Activated CD8-positive, alpha-beta T cell treated with anti-CD3 and anti-CD28 coated beads for 36 hours (primary cell): ENCODE data around the gene TMEM235. TPM values are rescaled to one million over a fixed set of nuclear protein-coding genes. Genes with fewer than 3 reads are reported as not detected.

Experiments used
- ATAC-seq: fragments of 200-7000 bp; cut with Tn5 transposase; one replicate; pipeline ENCODE4 v1.10.0; 2021; ENCODE audit warnings: mild to moderate bottlenecking, moderate library complexity
- CTCF ChIA-PET: fragments of 350-600 bp; sonication (Branson Sonifier 250); formaldehyde crosslinking; loops from one replicate; lab custom pipeline; 2021; ENCODE audit warnings: antibody characterized with exemption; lab: Charles Lee
- POLR2A ChIA-PET: fragments of 350-600 bp; sonication (Branson Sonifier 250); formaldehyde crosslinking; loops from one replicate; lab custom pipeline; 2021; ENCODE audit warnings: antibody characterized with exemption; lab: Charles Lee
- DNase-seq: peaks from one replicate; pipeline ENCODE4 v3.0.0-alpha.2; 2020
- H3K27ac Mint-ChIP-seq: one replicate; pipeline ENCODE4 v1.8.0; 2021; ENCODE audit warnings: mild to moderate bottlenecking, mixed read lengths
- H3K27me3 Mint-ChIP-seq: one replicate; pipeline ENCODE4 v1.8.0; 2021; ENCODE audit warnings: mixed read lengths
- H3K36me3 Mint-ChIP-seq: one replicate; pipeline ENCODE4 v1.8.0; 2021; ENCODE audit warnings: low read depth, mixed read lengths
- H3K4me1 Mint-ChIP-seq: one replicate; pipeline ENCODE4 v1.8.0; 2021; ENCODE audit warnings: low read depth, mixed read lengths
- H3K4me3 Mint-ChIP-seq: one replicate; pipeline ENCODE4 v1.8.0; 2021; ENCODE audit warnings: mild to moderate bottlenecking, moderate library complexity, mixed read lengths
- H3K9me3 Mint-ChIP-seq: one replicate; pipeline ENCODE4 v1.8.0; 2021; ENCODE audit warnings: mixed read lengths
- intact Hi-C: fragments of 100-400 bp; cut with micrococcal nuclease; formaldehyde crosslinking; loops from one replicate; pipeline ENCODE4 v1.10.0; 2022
- total RNA-seq, 2 experiments: library from RNA; stranded (reverse); gene quantifications; one replicate each; pipeline ENCODE4 v1.2.3, GENCODE V29; 2021
- TF ChIP-seq, protein P1 (sequence below): fragments of 200-600 bp; IDR thresholded peaks from one replicate; pipeline ENCODE4 v1.8.0; 2022; ENCODE audit warnings: antibody characterized with exemption, mild to moderate bottlenecking

Gene TMEM235
- total RNA-seq, 2 experiments from 2014 or later = not detected

DNA sequence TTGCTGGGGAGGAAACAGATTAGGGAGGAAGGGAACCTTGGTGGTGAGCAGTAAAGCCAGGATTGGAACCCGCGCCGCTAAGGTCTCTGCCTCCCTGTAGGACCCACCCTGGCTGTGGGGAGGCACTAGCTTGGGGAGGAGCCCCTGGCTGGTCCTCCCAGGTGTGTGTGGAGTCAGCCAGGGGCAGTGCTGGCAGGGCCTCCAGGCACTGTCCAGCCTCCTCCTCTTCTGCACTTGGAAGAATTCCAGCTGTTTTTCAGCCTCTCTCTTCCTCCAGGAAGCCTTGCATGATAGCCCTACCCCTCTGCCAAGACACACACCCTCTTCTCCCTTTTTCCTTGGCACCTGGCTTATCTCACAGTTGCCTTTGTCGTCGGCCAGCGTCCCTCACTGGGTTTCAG is 34.8 kb downstream of the TMEM235 start:
- intact Hi-C loops = no loop called here
- Mint-ChIP-seq H3K9me3 (no peaks in the 10 kb centered on the region), H3K4me3 (no peak overlapping the region), H3K27me3 (no peaks in the 10 kb centered on the region), H3K36me3 (no peaks in the 10 kb centered on the region), H3K27ac (no peak overlapping the region), H3K4me1 (peaks cover 15% of the 10 kb centered on the region)
- ChIA-PET CTCF (no interaction called here), POLR2A (interaction anchor here (0.6 to 1.6 kb wide), 2 partner anchors 10 to 354 kb away, joined by 3 to 10 read pairs; no protein-coding TSS in a partner anchor)
- no peak for DNase-seq
- TF ChIP-seq, protein P1, sequence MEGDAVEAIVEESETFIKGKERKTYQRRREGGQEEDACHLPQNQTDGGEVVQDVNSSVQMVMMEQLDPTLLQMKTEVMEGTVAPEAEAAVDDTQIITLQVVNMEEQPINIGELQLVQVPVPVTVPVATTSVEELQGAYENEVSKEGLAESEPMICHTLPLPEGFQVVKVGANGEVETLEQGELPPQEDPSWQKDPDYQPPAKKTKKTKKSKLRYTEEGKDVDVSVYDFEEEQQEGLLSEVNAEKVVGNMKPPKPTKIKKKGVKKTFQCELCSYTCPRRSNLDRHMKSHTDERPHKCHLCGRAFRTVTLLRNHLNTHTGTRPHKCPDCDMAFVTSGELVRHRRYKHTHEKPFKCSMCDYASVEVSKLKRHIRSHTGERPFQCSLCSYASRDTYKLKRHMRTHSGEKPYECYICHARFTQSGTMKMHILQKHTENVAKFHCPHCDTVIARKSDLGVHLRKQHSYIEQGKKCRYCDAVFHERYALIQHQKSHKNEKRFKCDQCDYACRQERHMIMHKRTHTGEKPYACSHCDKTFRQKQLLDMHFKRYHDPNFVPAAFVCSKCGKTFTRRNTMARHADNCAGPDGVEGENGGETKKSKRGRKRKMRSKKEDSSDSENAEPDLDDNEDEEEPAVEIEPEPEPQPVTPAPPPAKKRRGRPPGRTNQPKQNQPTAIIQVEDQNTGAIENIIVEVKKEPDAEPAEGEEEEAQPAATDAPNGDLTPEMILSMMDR = no peak
- ATAC-seq = no peak

DNA sequence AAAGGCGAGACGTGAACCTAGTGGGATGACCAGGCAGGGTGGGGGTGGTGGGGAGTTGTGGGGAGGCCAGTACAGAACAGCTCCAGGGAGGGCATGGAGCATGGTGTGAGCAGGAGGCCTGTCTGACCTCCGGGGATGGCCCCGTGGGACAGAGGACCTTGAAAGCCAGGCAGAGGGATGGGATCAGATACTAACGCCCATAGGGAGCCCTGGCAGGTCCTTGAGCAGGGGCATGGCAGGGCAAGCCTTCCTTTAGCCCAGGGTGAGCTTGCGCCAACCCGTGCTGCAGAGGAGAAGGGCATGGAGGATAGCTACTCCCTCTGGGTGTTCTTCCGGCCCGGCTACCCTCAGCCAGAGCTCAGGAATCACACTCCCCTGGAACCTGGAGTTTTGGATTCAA is 35.3 kb downstream of the TMEM235 start:
- H3K27me3 Mint-ChIP-seq = no peaks in the 10 kb centered on the region
- peaks cover 18% of the 10 kb centered on the region for H3K4me1 Mint-ChIP-seq
- intact Hi-C loops = no loop called here
- DNase-seq (no peak), ATAC-seq (no peak)
- no peak overlapping the region for H3K4me3 Mint-ChIP-seq
- ChIA-PET CTCF (no interaction called here), POLR2A (interaction anchor here (0.6 to 1.6 kb wide), 2 partner anchors 10 to 354 kb away, joined by 3 to 10 read pairs; no protein-coding TSS in a partner anchor)
- no peaks in the 10 kb centered on the region for H3K36me3 Mint-ChIP-seq
- no peak overlapping the region for H3K27ac Mint-ChIP-seq
- no peaks in the 10 kb centered on the region for H3K9me3 Mint-ChIP-seq
- TF ChIP-seq, protein P1 = no peak

DNA sequence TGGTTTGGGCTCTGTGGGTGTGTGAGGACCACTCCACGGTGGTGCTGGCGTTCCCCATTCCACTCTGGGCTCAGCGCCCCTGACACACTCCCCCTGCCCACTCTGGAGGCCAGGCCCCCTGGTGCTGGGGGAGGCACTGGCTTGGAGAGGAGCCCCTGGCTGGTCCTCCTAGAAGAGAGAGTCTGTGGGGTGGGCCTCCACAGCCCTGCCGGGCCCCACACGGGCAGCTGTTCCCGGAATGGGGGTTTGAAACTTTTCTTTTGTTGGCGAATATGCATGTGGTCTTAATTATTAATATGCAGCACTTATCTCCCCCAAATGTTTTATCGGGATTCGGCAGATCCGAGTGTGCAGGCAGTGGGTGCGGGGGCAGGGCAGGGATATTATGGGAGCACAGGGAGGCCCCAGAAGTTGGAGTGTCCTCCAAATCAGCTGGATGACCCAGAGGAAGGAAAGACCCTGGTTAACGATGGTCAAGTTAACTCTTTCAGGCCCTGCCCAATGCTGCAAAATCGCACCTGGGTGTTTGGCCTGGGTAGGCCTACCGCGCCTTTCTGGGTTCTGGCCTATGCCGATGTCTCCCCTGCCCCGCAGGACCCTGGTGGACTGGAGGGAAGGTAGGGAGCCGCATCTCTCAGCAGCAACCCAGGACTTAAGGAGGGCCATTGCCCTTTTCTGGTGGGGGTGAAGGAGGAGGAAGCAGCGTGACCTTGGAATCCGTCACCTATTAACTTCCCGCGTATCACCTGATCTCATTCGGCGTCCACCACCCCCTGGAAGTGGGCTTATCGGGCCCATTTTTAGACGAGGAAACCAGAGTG is 36.0 kb downstream of the TMEM235 start:
- ChIA-PET CTCF (no interaction called here), POLR2A (interaction anchor here (1.6 kb wide), 1 partner anchor 11 kb away, joined by 10 read pairs; no protein-coding TSS in a partner anchor)
- no peaks in the 10 kb centered on the region for H3K9me3 Mint-ChIP-seq
- ATAC-seq (no peak), DNase-seq (no peak)
- H3K36me3 Mint-ChIP-seq = no peaks in the 10 kb centered on the region
- H3K4me1 Mint-ChIP-seq = peaks cover 22% of the 10 kb centered on the region
- H3K4me3 Mint-ChIP-seq = no peak overlapping the region
- no peaks in the 10 kb centered on the region for H3K27me3 Mint-ChIP-seq
- intact Hi-C loops = no loop called here
- TF ChIP-seq, protein P1 = no peak
- no peak overlapping the region for H3K27ac Mint-ChIP-seq

DNA sequence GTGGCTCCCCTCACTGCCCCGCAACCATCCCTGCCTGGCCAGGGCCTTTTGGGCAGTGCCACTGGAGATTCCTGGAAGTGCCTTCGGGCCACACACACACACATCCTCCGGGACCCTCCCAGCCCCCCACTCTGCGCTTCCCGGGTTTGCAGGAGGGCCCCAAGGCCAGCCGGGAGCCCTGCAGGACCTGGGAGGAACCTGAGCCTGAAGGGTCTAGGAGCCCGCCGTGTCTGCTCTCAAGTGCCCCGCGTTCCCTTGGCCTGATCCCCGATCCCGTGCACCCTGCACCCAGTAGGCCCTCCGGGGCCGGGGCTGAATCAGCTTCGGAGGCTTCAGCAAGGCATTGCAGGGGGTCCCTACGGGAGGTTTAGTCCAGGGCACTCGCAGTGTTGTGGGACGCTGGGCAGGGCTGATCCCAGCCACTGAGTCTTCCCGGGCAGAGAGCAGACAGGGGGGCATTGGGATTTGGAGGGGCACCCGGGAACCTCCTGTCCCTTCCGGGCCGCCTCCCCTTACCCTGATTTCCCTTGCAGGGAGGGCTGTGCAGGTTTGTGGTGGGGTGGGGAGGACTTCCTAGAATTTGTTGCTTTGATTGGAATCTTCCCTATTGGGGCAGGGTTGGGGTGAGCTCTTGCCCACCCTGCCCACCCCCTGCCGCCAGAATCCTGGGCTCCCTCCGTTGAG is 36.9 kb downstream of the TMEM235 start:
- no peaks in the 10 kb centered on the region for H3K9me3 Mint-ChIP-seq
- H3K4me1 Mint-ChIP-seq = peaks cover 20% of the 10 kb centered on the region
- CTCF ChIA-PET = no interaction called here
- TF ChIP-seq, protein P1 = no peak
- H3K36me3 Mint-ChIP-seq = no peaks in the 10 kb centered on the region
- no peak overlapping the region for H3K27ac Mint-ChIP-seq
- DNase-seq (no peak), ATAC-seq (no peak)
- H3K27me3 Mint-ChIP-seq = no peaks in the 10 kb centered on the region
- H3K4me3 Mint-ChIP-seq = no peak overlapping the region
- POLR2A ChIA-PET = no interaction called here
- intact Hi-C loops = no loop called here
